NCI-H2081 (cell line): ENCODE measurements around the gene RABGAP1.
"Not testable (repeated sequence)": the region's sequence is repeated elsewhere in the genome, so short reads cannot be mapped to it uniquely, and the experiment has no call there.

Experiments
- DNase-seq, 2 experiments: peaks; one replicate each; lab custom pipeline; 2025; lab: John Stamatoyannopoulos, UW

The RABGAP1 gene

DNA sequence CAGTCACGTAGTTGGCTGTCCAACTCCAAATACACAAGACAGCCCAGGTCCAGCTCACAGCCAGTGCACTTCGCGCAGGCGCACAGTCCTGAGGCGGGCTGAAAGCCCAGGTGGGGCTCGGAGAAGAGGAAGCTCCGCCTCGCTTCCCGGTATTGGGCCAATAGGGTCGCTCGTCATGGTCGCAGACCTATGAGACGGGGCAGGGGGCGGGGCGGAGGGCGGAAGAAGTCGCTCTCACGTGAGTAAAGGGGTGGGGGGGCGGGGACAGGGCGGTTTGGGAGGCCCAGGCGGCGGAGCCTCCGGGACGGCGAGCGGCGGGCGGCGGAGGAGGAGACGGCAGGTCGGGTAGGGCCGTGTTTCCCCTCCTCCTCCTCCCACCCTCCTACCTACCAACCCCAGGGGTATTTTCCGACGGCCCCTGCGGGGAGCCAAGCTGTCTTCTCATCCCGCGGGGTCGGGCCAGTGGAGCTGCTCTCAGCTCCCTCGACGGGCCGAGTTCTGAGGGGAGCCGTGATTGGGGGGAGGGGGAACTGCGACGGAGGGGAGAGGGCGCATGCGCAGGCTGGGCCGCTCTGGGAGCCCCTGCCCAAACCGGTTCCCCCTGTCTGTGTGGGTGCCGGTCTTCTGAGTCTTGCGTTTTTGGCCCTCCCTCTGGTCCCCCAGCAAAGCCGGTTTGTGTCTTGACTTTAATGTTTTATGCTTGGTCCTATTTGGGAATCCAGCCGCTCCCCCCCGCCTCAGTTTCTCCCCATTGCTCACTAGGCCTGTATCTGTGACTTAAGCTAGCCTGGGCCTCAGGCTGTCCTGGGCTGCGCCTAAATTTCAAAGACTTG lies at the start of gene RABGAP1:
RABGAP1 (plus strand) TSS at position 272 of the 833 bp plus-strand sequence. CDS start 16,040 bp downstream, outside the sequence.
- DNase-seq = peak; percentile 98

DNA sequence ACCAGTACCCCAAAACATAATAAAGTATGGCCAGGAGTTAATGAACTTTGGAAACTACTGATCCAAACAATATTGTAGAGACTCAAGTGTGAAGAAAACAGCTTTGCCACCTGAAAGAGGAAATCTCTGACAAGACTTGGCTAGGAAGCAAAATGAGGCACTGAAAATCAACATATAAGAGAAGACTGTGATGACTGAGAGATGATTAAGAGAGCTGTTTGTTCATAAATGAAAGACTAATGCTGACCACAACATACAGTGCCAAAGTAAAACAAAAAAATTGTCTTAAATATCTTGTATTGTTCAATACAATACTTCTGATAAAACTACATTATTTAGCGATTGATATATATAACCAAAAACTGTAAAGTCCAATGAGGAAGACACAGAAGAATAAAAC lies 42.9 kb upstream of the RABGAP1 start:
- no peak for DNase-seq

DNA sequence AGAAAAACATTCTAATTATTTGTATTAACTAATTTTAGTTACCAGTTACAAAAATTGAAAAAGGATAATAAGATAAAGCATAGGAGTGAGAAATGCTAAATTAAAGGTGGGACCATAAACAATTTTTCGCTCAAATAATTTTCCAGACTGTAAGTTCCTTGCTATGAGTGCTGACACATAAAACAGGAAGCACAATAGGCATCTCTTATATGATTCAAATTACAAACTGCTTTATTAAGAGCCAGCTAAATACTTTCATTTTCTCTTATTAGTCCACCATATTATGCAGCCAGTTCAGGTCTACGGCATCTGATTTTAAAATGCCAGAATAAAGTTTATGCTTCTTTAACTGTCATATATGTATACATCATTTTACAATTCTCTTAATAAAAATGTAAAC lies 40.0 kb upstream of the RABGAP1 start:
- no peak for DNase-seq

DNA sequence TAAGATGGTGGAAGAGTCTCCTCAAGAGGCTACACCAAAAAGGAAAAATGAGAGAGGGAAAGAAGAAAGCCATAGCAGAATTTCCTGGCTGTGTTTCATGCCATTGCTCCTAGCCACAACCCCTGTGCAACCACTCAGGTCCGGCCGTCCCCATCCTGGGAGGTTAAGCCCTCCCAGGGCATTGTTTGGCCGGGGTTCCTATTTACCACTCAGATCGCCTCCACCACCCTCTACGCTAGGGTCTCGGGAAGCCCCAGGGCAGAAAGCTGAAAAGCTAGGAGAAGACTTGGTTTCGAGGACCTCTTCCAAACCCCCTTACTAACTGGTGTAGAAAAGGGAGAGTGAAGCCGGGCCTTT lies 36.4 kb upstream of the RABGAP1 start:
- DNase-seq = peak; percentile 17 to 39

DNA sequence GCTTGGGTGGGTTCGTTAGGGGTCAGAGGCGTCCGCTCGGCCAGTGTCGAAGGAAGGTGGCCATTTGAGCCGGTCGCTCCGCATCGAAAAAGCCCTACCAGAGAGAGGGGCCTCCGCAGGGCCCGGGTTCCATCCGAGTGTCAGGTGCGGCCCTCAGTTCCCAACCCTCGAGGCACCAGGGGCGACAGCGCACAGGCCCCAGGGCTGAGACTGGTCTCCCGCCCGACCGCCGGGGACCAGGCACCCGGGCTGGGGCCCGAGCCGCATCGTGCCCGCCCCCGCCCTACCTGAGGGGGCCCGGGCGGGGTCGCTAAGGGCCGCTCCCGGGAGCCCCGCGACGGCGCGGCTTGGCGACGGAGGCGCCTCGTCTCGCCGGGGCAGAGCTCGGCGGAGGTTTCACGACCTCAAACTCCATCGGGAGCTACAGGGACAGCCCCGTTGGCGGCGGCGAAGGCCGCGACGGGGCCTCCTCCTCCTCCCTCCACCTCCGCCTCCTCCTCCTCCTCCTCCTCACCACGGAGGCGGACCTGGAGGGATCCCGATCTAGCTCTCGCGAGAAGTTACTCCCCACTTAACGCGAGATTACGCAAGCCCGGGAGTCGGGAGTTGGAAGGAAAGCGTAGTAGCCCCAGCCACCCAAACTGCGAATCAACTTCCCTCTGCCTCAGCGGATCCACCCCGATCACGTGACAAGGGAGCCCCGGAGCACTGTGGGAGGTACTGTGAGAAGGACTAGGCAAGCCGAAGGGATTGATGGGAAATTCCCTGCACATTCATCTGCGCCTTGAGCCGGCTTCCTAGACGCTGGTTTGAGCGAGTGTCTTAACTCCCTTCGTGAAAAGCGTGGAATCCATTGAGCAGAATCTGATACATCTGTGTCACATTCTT lies 35.8 kb upstream of the RABGAP1 start, which contains the start of gene RC3H2:
RC3H2 (minus strand) TSS at position 537 of the 888 bp plus-strand sequence. CDS start 7,850 bp downstream, outside the sequence.
- DNase-seq = peak; percentile 100

DNA sequence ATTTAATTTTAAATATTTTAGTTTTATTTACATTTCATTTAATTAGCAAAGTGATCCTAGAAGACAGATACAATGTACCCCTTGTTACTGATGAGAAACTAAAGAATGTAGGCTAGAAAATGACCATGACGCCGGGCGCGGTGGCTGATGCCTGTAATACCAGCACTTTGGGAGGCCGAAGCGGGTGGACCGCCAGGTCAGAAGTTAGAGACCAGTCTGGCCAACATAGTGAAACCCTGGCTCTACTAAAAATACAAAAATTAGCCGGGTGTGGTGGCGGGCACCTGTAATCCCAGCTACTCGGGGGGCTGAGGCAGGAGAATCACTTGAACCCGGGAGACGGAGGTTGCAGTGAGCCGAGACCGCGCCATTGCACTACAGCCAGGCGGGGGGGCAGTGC lies 34.7 kb upstream of the RABGAP1 start:
- DNase-seq = not testable (repeated sequence)

DNA sequence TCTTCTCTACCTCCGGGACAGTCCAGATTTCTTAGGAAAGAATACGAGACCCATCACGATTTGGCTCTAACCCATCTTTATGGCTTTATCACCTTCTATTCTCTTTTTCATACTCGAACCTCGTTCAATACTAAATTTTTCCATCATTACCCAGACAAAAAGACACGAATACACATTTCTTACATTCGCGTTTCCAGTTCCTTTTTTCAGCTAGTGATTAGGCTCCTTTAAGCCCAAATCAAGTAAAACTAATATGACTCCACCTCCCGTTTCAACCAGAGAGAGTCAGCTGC lies 28.2 kb upstream of the RABGAP1 start:
- no peak for DNase-seq

DNA sequence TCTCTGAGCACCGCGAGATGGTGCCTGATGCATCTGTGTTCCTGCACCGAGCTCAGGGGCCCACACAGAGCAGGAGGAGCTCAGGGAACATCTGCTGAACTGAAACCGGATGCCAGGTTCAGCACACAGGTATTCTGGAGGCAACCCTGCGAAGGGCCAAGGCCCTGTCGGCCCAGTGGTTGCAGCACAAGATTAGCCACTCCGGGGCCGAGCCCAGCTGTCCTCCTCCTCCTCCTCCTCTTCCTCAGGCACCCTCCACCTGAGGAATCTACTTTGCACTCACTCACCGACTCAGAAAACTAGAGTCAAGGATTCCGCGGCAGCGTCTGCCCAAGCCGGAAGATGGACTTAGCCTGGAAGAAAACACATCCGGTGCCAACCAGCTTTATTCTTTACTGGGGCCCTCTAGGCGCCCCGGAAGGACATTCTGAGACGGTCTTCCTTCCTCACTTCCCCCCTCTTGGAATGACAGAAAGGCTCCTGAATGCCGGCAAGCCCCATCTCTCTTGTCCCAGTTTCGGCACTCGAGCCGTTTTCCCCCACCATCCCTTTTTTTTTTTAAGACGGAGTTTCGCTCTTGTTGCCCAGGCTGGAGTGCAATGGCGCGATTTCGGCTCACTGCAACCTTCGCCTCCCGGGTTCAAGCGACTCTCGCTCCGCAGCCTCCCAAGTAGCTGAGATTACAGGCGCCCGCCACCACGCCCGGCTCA lies 27.7 kb upstream of the RABGAP1 start, which contains the start of gene ZBTB6:
ZBTB6 (minus strand) TSS at position 360 of the 710 bp plus-strand sequence. CDS start 1,251 bp downstream, outside the sequence.
- DNase-seq = peak; percentile 73 to 91

DNA sequence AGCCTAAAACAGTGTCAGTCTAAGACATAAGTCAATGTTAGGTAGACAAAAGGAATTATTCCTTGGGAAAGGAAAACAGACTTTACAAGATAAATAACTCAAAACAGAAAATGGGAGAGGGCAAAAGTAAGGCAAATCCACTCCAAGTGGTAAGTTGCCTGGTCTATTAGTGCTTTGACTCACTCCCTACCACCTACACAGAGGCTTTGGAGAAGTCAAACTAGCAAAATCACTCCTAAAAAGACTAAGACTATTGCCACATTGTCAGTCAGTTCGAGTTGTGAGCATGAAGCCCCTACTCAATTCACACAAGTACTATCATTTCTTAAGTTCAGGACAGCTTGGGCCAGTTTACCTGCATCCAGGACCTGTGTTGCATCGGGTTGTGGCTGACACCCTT lies 22.5 kb upstream of the RABGAP1 start:
- DNase-seq = no peak

DNA sequence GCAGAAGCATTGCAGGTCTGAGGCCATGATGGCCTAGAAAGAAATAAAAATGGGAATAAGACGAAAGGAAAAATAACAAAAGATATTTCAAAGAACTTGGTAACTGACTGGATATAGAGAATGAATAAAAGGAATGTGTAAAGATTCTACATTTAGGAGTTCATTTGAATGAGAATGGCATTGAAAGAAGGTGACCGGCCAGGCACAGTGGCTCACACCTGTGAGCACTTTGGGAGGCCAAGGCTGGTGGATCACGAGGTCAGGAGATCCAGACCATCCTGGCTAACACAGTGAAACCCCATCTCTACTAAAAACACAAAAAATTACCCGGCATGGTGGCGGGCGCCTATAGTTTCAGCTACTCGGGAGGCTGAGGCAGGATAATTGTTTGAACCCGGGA lies 18.1 kb upstream of the RABGAP1 start:
- no peak for DNase-seq

DNA sequence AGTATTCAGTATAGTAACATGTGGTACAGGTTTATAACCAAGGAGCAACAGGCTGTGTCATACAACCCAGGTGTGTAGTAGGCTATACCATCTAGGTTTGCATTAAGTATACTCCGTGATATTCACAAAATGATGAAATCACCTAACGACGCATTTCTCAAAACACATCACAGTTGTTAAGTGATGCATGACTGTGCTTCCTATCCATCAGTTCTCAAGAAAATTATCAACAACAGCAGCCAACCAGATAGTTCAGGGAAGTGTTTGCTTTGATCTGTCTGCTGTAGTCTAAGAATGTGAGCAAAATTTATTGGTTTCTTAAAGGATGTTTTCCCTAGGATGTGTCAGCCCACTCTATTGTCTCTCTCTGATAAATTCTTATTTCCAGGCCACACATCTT lies 16.9 kb upstream of the RABGAP1 start:
- no peak for DNase-seq

DNA sequence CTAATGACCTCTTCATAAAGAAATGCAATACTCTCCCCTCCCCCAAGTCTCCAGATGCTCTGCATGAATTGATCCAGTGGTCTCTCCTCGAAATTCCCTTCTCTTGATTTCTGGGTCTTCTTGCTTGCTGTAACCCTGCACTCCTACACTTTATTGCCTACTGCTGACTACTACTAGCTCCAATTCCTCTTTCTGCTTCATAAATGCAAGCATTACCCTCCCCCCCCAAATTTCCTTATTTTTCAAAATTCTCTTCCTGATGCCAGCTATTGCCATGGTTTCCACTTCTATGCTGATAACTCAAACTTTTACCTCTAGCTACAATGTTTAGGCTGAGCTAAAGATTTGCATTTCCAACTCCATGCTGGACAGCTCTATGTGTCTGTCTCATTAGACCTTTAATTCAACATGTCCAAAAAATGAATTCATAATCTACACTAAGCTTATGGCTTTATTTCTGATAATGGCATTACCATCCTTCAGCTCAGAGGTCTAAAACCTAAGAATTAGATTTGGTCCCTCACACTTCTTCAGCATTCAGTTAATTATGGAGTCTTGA lies 10.9 kb upstream of the RABGAP1 start:
- DNase-seq = no peak

DNA sequence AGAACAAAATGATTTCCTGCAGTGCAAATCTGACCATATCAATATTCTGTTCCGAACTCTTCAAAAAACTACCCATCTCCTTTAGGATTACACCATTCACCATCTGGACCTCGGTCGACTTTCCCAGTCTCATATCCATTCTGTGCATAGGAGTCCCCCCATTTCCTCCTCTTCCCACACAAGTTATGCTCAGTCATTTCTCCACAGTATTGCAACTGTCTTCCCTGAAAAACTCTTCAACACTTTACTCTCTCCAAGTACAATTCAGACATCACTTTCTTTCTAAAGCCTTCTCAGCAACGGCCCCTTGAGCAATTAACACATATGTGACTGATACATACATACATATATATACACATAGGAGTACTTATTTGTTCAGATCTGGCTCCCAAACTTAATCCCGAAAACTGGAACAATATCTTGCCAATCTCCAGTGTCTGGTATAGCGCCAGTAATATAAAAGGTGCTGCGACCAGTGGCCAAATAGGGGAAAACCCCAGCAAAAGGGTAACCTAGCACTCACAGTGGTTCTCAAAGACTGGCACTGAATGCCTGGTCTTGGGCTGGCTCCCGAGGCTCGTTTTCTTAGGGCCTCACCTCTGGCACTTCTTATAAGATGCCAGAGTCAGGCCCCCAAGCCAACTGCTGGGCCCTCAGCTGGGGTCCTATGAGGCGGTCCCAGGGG lies 10.1 kb upstream of the RABGAP1 start:
- no peak for DNase-seq

DNA sequence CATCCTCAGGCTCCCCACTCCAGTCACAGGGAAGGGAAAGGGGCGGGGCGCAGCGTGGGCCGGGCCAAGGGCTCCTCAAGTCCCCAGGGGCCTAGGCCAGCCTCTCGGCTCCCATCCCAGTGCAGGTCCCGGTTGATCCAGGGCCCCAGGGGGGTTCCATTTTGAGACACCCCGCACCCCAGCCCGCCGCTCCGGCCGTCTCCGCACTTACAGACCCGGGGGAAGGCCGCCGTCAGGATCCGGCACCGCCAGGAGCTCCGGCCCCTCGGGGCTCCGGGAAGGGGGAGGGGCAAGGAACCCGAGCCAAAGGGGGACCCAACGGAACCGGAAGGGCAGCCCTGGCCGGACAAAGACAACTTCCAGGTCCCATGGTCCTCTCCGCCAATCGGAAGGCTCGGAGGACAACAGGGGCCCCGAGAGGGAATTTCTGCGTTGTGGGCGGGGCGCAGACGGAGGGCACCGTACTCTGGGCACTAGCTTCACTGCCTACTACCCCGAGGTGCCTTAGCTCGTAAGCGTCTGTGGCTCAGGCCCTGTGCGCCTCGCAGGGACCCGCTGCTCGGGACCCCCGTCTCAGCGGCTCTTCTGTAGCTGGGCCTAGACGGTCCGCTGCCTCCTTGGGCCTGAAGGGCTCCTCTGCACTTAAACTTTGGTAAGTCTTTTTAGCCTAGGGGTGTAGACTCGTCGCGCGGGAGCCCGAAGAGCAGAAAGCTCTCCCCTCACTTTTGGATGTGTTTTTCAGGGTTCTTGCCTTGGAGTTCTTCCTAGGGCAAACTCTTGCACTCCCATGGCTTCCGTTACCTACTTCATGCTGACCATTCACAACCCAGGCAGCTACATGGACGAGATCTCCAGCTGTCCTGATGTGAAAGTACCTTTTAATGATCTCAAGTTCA lies 9.3 kb upstream of the RABGAP1 start, which contains the start of gene ZBTB26:
ZBTB26 (minus strand) TSS at position 287 of the 896 bp plus-strand sequence. CDS start 11,578 bp downstream, outside the sequence.
- DNase-seq = peak; percentile 89 to 94

DNA sequence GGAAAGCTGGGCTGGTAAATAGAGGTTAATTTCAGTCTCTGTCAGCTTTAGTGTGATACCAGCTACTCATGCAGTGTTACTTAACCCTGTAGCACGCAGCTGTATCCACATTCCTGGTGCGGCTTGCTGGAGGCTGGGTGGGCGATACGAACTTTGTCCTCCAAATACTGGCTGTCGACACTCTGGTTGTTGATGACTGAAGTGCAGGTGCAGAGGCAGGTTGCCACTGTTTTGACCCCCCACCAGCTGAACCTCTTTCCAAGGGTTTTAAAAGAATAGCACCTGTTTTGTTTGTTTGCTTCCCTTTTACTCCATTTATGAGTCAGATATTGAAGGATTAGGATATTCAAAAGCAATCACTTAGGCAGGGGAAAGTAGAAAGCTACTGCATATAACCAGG lies 4.4 kb upstream of the RABGAP1 start:
- no peak for DNase-seq

DNA sequence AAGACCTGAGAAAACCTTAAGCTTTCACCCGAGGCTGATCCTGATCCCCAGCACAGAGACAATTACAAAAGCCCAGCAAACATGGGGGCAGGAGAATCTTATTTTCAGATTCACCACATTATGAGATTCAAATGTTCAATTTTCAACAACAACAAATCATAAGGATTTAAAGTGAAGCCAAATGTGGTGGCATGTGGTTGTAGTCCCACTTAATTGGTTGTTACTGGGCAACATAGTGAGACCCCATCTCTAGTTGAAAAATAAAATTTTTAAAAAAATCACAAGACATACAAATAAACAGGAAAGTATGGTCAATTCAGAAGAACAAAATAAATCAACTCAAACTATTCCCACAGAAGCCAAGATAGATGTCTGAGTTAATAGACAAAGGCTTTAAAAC lies 3.9 kb upstream of the RABGAP1 start:
- no peak for DNase-seq

DNA sequence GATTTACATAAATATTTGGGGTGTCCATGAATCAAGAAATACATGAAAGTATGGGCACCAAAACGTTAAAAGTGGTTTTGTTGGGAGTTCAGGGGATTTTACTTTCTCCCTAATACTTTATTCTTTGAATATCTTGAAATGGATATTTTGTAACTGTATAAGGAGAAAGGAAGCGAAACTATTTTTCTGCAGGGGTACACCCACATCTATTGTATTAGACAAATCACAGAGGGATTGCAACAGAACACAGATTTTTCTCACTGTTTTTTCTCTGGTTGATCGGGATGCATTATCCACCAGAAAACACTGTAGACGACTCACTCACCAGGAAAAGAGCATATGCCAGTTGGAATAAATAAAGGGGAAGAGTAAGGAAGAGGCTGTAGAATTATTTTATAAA lies 1.2 kb upstream of the RABGAP1 start:
- DNase-seq = no peak

DNA sequence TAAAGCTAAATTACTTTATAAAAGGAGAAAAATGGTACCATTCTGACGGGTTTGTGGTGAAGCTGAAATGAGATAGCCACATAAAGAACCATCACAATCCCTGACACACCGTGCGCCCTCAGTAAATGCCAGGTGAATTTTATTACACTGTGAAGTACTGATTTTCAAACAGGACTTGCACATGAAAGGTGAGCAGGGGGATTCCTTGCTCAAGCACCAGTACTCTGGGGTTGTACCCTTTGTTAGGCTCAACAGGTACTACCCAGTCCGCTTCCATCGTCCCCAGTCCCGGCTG lies 419 bp upstream of the RABGAP1 start:
- DNase-seq = no peak

DNA sequence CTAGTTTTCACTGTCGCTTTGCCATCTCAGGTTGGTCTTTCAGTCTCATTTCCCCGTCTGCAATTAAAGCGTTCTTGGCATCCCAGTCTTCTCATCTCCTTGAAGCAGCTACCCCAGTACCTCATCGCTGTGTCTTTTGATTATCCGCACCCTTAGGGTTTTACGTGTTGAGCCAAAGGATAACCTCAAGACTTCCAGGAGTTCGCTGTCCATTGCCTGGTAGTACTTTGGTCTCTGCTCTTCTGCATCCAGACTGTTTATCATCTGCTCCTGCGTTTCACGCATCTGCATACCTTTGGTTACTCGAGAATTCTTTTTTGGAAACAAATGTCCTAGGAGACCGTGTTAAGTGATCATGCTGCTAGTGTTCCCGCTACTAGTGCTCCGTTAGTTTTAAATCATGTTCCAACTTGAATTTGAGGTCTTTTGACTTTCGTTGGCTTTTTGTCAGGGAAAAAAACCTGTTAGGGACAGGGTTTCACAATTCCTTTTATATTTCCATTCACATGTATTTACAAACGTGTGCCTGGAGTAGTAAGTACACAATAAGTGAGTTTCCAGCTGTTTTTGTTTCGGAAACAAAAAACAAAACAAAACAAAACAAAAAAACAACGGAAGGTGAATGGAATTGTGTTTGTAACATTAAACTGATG lies 888 bp downstream of the RABGAP1 start:
- DNase-seq = no peak
